ENCODE measurements around the gene ZSCAN22. TPM values are rescaled to one million over a fixed set of nuclear protein-coding genes. Genes with fewer than 3 reads are reported as not detected.

Gene ZSCAN22
- total RNA-seq, 4 donors from 2014 or later = 2.2 to 3.2 (median 2.9) TPM

- peak overlapping the region; percentile 86 to 95 (median 90) for H3K27ac ChIP-seq
- peak; percentile 23 for DNase-seq
- peaks cover 0 to 37% (median 0%) of the 10 kb centered on the region in 3 donors for H3K36me3 ChIP-seq
- peaks cover 6 to 39% (median 9%) of the 10 kb centered on the region in 3 donors for H3K4me1 ChIP-seq
- no peak for TF ChIP-seq POLR2A (IDR thresholded peaks at IDR 0.05)
- intact Hi-C loops (cut with DNase I) = no loop called here
- H3K27me3 ChIP-seq = no peaks in the 10 kb centered on the region
- WGBS, 2 donors = 20 to 31% methylated on average over 2 to 8 of the region's 60 CpGs
- peaks cover 0 to 9% (median under 1%) of the 10 kb centered on the region in 3 donors for H3K9me3 ChIP-seq
- H3K4me3 ChIP-seq = peak overlapping the region; percentile 85 to 95 (median 89)
Measured at GRCh38 chr19:58279042-58279924, 47.5 kb upstream of the ZSCAN22 start.

GRCh38 chr19:58279925-58280316 lies 46.9 kb upstream of the ZSCAN22 start:
- peak overlapping the region in 2 of 4 donors; percentile 86 to 95 for H3K4me3 ChIP-seq
- intact Hi-C loops (cut with DNase I) = no loop called here
- TF ChIP-seq POLR2A (IDR thresholded peaks at IDR 0.05) (no peak), CTCF (IDR thresholded peaks at IDR 0.05) (no peak)
- H3K36me3 ChIP-seq = peaks cover 0 to 37% (median 0%) of the 10 kb centered on the region in 3 donors
- H3K4me1 ChIP-seq = peaks cover 6 to 39% (median 9%) of the 10 kb centered on the region in 3 donors
- H3K27ac ChIP-seq = no peak overlapping the region
- 52 to 77% methylated on average over 4 of the region's 4 CpGs for WGBS, 2 donors
- H3K9me3 ChIP-seq = peaks cover 0 to 3% (median 0%) of the 10 kb centered on the region in 3 donors
- no peaks in the 10 kb centered on the region for H3K27me3 ChIP-seq
- DNase-seq = no peak

- DNase-seq = no peak
- Histone ChIP-seq H3K27me3 (no peaks in the 10 kb centered on the region), H3K4me1 (peaks cover 6 to 26% (median 9%) of the 10 kb centered on the region in 3 donors), H3K27ac (no peak overlapping the region), H3K4me3 (no peak overlapping the region), H3K9me3 (peaks cover 0 to 3% (median 0%) of the 10 kb centered on the region in 3 donors), H3K36me3 (peaks cover 18 to 64% (median 22%) of the 10 kb centered on the region in 3 donors)
- TF ChIP-seq POLR2A (IDR thresholded peaks at IDR 0.05) = no peak
- intact Hi-C loops (cut with DNase I) = no loop called here
- 86 to 91% methylated on average over 7 of the region's 7 CpGs for WGBS, 2 donors
Measured at GRCh38 chr19:58284199-58284598, 42.6 kb upstream of the ZSCAN22 start.

GRCh38 chr19:58291943-58292342 lies 34.9 kb upstream of the ZSCAN22 start:
- intact Hi-C loops (cut with DNase I) = no loop called here
- Histone ChIP-seq H3K9me3 (peaks cover 0 to 75% (median 43%) of the 10 kb centered on the region in 3 donors), H3K27ac (no peak overlapping the region), H3K27me3 (no peaks in the 10 kb centered on the region), H3K4me3 (no peak overlapping the region), H3K36me3 (peaks cover 43 to 99% (median 48%) of the 10 kb centered on the region in 3 donors), H3K4me1 (no peaks in the 10 kb centered on the region)
- no peak for DNase-seq
- TF ChIP-seq POLR2A (IDR thresholded peaks at IDR 0.05) = no peak
- WGBS, 2 donors = 92% methylated on average over 7 of the region's 7 CpGs

- TF ChIP-seq CTCF (IDR thresholded peaks at IDR 0.05) (no peak), POLR2A (IDR thresholded peaks at IDR 0.05) (no peak)
- no peaks in the 10 kb centered on the region for H3K4me1 ChIP-seq
- no peak for DNase-seq
- WGBS, 2 donors = 97 to 98% methylated on average over 13 to 19 of the region's 22 CpGs
- H3K9me3 ChIP-seq = peaks cover 0 to 78% (median 43%) of the 10 kb centered on the region in 3 donors
- no peak overlapping the region for H3K27ac ChIP-seq
- intact Hi-C loops (cut with DNase I) = no loop called here
- peak overlapping the region in 1 of 4 donors; percentile 9 for H3K4me3 ChIP-seq
- no peaks in the 10 kb centered on the region for H3K27me3 ChIP-seq
- H3K36me3 ChIP-seq = peaks cover 34 to 99% (median 40%) of the 10 kb centered on the region in 3 donors
Measured at GRCh38 chr19:58294743-58295374, 31.9 kb upstream of the ZSCAN22 start.

GRCh38 chr19:58296104-58296503 lies 30.7 kb upstream of the ZSCAN22 start:
- intact Hi-C loops (cut with DNase I) = no loop called here
- Histone ChIP-seq H3K27ac (no peak overlapping the region), H3K27me3 (no peaks in the 10 kb centered on the region), H3K36me3 (peaks cover 24 to 100% (median 33%) of the 10 kb centered on the region in 3 donors), H3K9me3 (peaks cover 0 to 69% (median 43%) of the 10 kb centered on the region in 3 donors), H3K4me3 (no peak overlapping the region), H3K4me1 (no peaks in the 10 kb centered on the region)
- no peak for DNase-seq
- TF ChIP-seq CTCF (IDR thresholded peaks at IDR 0.05) (no peak), POLR2A (IDR thresholded peaks at IDR 0.05) (no peak)
- WGBS, 2 donors = 87 to 93% methylated on average over 4 to 7 of the region's 7 CpGs

Data from esophagus squamous epithelium (tissue), 5 donors.